OCI-LY7 (cell line): ENCODE results near the gene RIMBP2. TPM values are rescaled to one million over a fixed set of nuclear protein-coding genes. Genes with fewer than 3 reads are reported as not detected.

Experiments
- BruUV-seq: library from RNA; stranded (reverse); fragments of 400-500 nt; replicated peaks from 2 replicates; lab custom pipeline; 2021; lab: Mats Ljungman, UMichigan
- CTCF ChIA-PET: fragments of 300-600 bp; sonication (Branson Sonifier 250); formaldehyde crosslinking; loops from one replicate; lab custom pipeline; 2022; ENCODE audit warnings: antibody characterized with exemption; ENCODE audit not compliant: unreplicated experiment; lab: Charles Lee
- POLR2A ChIA-PET: fragments of 300-600 bp; sonication (Branson Sonifier 250); formaldehyde crosslinking; loops from one replicate; lab custom pipeline; 2022; ENCODE audit warnings: antibody characterized with exemption; lab: Charles Lee
- DNase-seq: peaks from one replicate; pipeline ENCODE4 v3.0.0-alpha.2; 2015; ENCODE audit warnings: low spot score
- H2AFZ ChIP-seq: fragments of 200-600 bp; sonication (generic), shearing (Covaris generic); 2 replicates; pipeline ENCODE4 v1.6.1; 2014; ENCODE audit warnings: mild to moderate bottlenecking, antibody characterized with exemption, low read length, moderate library complexity
- H3K27ac ChIP-seq: fragments of 200-600 bp; sonication (generic); 2 replicates; pipeline ENCODE4 v1.5.1; 2014; ENCODE audit warnings: mixed run types, low read depth, mild to moderate bottlenecking, moderate library complexity, low read length, inconsistent platforms; ENCODE audit not compliant: poor library complexity, severe bottlenecking
- H3K36me3 ChIP-seq: fragments of 200-600 bp; sonication (generic); 2 replicates; pipeline ENCODE4 v1.6.1; 2014; ENCODE audit warnings: mild to moderate bottlenecking, antibody characterized with exemption, low read length, moderate library complexity, mixed read lengths; ENCODE audit not compliant: insufficient read depth
- H3K4me1 ChIP-seq: fragments of 200-600 bp; sonication (generic); 2 replicates; pipeline ENCODE4 v1.5.1; 2014; ENCODE audit warnings: mild to moderate bottlenecking, low read length; ENCODE audit not compliant: insufficient read depth, poor library complexity, severe bottlenecking
- H3K4me2 ChIP-seq: fragments of 200-600 bp; sonication (generic); 2 replicates; pipeline ENCODE4 v1.6.1; 2014; ENCODE audit warnings: mild to moderate bottlenecking, low read length
- H3K4me3 ChIP-seq: fragments of 200-600 bp; sonication (generic); 2 replicates; pipeline ENCODE4 v1.5.1; 2014; ENCODE audit warnings: mild to moderate bottlenecking, low read depth, low read length; ENCODE audit not compliant: poor library complexity, severe bottlenecking
- H3K79me2 ChIP-seq: fragments of 200-600 bp; sonication (generic); 2 replicates; pipeline ENCODE4 v1.6.1; 2016; ENCODE audit warnings: low read depth, mild to moderate bottlenecking, low read length, moderate library complexity, mixed read lengths; ENCODE audit not compliant: insufficient read depth
- H3K9me2 ChIP-seq: fragments of 200-600 bp; sonication (generic); 2 replicates; pipeline ENCODE4 v1.6.1; 2016; ENCODE audit warnings: mild to moderate bottlenecking, low read length, mixed read lengths; ENCODE audit not compliant: insufficient read depth
- H3K9me3 ChIP-seq: fragments of 200-600 bp; sonication (generic); 2 replicates; pipeline ENCODE4 v1.6.1; 2014; ENCODE audit warnings: mild to moderate bottlenecking, mixed run types, low read length, mixed read lengths
- H4K20me1 ChIP-seq: fragments of 200-600 bp; sonication (generic); 2 replicates; pipeline ENCODE4 v1.6.1; 2014; ENCODE audit warnings: mild to moderate bottlenecking, antibody characterized with exemption, low read length, moderate library complexity, mixed read lengths; ENCODE audit not compliant: insufficient read depth
- CTCF ChIP-seq: fragments of 200-600 bp; sonication (generic); conservative IDR thresholded peaks from 2 replicates; pipeline ENCODE4 v1.5.1; 2014; ENCODE audit warnings: mild to moderate bottlenecking, antibody characterized with exemption, low read length, moderate library complexity, mixed read lengths
- EZH2phosphoT487 ChIP-seq: fragments of 200-600 bp; sonication (generic); IDR thresholded peaks from 2 replicates; pipeline ENCODE4 v1.6.1; 2018; ENCODE audit warnings: low read depth, borderline replicate concordance, mild to moderate bottlenecking, mixed run types, antibody characterized with exemption, low read length, moderate library complexity, mixed read lengths
- intact Hi-C: fragments of 100-400 bp; cut with micrococcal nuclease; formaldehyde crosslinking; loops from one replicate; pipeline ENCODE4 v1.10.0; 2022; ENCODE audit not compliant: unreplicated experiment
- total RNA-seq, 2 experiments: library from RNA; depleted of rRNA in 1 of 2; stranded (reverse); fragments of >200 nt in 1 of 2; shearing (Covaris generic) in 1 of 2; gene quantifications; 2 replicates each; pipeline ENCODE4 v1.2.3, GENCODE V29; 2014 to 2022

The RIMBP2 gene
- total RNA-seq, 2 experiments from 2014 or later, result not detected

- no peaks in the 10 kb centered on the region for H4K20me1 ChIP-seq
- H3K4me3 ChIP-seq, result no peak overlapping the region
- no peak overlapping the region for H2AFZ ChIP-seq
- no peak overlapping the region for H3K4me2 ChIP-seq
- TF ChIP-seq CTCF (no peak), EZH2phosphoT487 (no peak)
- no peak for DNase-seq
- no peaks in the 10 kb centered on the region for H3K36me3 ChIP-seq
- POLR2A ChIA-PET, result no interaction called here
- no peaks in the 10 kb centered on the region for H3K9me2 ChIP-seq
- intact Hi-C loops, result no loop called here
- H3K9me3 ChIP-seq, result no peaks in the 10 kb centered on the region; the same call in 1 of the 2 replicates
- no peaks in the 10 kb centered on the region for H3K4me1 ChIP-seq
- no peaks in the 10 kb centered on the region for H3K79me2 ChIP-seq
- H3K27ac ChIP-seq, result no peak overlapping the region
- CTCF ChIA-PET, result no interaction called here
- no TSS peak for BruUV-seq
Observed at GRCh38 chr12:130509454-130509853, 206.6 kb downstream of the RIMBP2 start.

GRCh38 chr12:130508847-130509246 is 207.3 kb downstream of the RIMBP2 start:
- Histone ChIP-seq H3K4me2 (no peak overlapping the region), H3K9me3 (no peaks in the 10 kb centered on the region; the same call in 1 of the 2 replicates), H3K4me3 (no peak overlapping the region), H3K79me2 (no peaks in the 10 kb centered on the region), H2AFZ (no peak overlapping the region), H3K27ac (no peak overlapping the region), H3K36me3 (no peaks in the 10 kb centered on the region), H3K9me2 (no peaks in the 10 kb centered on the region), H3K4me1 (no peaks in the 10 kb centered on the region), H4K20me1 (no peaks in the 10 kb centered on the region)
- BruUV-seq, result no TSS peak
- ChIA-PET POLR2A (no interaction called here), CTCF (no interaction called here)
- intact Hi-C loops, result no loop called here
- no peak for DNase-seq
- no peak for TF ChIP-seq EZH2phosphoT487
- TF ChIP-seq CTCF, result no peak

GRCh38 chr12:130508318-130508717 is 207.8 kb downstream of the RIMBP2 start:
- Histone ChIP-seq H3K79me2 (no peaks in the 10 kb centered on the region), H3K9me2 (no peaks in the 10 kb centered on the region), H3K4me3 (no peak overlapping the region), H4K20me1 (no peaks in the 10 kb centered on the region), H2AFZ (no peak overlapping the region), H3K36me3 (no peaks in the 10 kb centered on the region), H3K27ac (no peak overlapping the region), H3K4me2 (no peak overlapping the region), H3K4me1 (no peaks in the 10 kb centered on the region), H3K9me3 (no peaks in the 10 kb centered on the region; the same call in 1 of the 2 replicates)
- no peak for DNase-seq
- BruUV-seq, result no TSS peak
- no peak for TF ChIP-seq EZH2phosphoT487
- CTCF ChIA-PET, result no interaction called here
- intact Hi-C loops, result no loop called here
- POLR2A ChIA-PET, result no interaction called here
